Activated effector memory CD4-positive, alpha-beta T cell treated with anti-CD3 and anti-CD28 coated beads, Interleukin-2, amount 50 U/mL, for 16 hours (primary cell): Measurements from ENCODE around the gene PLXNA4.

Source experiments
- DNase-seq: peaks from one replicate; pipeline ENCODE4 v3.0.0-alpha.2; 2020

The PLXNA4 gene

GRCh38 chr7:132498319-132498718 lies 78.0 kb downstream of the PLXNA4 start:
- DNase-seq = no peak

- no peak for DNase-seq
Measured at GRCh38 chr7:132497098-132497497, 79.2 kb downstream of the PLXNA4 start.

GRCh38 chr7:132495936-132496335 lies 80.3 kb downstream of the PLXNA4 start:
- no peak for DNase-seq

- no peak for DNase-seq
Measured at GRCh38 chr7:132494474-132494873, 81.8 kb downstream of the PLXNA4 start.

DNA sequence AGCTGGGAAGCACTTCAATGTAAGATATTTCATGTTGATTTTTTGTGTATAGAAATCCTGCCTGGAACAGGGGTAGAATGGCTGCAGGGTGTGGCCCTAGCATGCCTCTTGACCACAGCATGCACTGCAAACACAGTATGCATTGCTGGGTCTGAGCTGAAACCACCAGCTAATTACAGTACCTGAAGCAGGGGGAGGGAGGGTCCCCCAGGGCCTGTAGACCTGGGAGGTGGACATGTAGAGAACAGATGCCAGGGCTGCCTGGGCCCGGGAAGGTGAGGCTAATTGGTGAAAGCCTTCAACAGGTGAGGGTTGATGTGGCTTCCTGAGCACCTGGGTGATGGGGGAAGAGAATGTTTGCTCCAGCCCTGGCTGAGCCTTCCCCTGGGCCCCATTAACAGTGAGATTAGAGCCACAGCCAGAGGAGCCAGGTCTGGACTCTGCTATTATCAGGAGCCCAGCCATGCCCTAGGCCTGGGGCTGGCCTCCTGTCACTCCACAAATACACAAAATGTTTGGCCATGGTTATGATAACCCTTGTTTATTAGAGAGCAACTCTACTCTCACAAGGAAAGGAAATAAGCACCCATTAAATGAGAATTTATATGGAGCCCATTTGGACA lies 83.3 kb downstream of the PLXNA4 start:
- no peak for DNase-seq

GRCh38 chr7:132491391-132491945 lies 84.8 kb downstream of the PLXNA4 start:
- no peak for DNase-seq

DNA sequence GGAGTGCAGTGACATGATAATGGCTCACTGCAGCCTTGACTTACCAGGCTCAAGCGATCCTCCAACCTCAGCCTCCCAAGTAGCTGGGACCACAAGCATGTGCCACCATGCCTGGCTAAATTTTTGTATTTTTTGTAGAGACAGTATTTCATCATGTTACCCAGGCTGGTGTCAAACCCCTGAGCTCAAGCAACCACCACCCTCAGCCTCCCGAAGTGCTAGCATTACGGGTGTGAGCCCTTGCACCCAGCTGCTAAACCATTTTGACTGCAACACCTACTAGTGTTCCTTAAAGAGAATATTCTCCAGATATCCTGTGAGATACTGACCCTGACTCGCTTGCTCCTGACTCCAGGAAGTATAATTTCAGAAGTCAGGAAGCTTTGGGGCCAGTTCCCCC lies 85.8 kb downstream of the PLXNA4 start:
- DNase-seq = no peak

- no peak for DNase-seq
Measured at GRCh38 chr7:132489776-132490237, 86.5 kb downstream of the PLXNA4 start.

DNA sequence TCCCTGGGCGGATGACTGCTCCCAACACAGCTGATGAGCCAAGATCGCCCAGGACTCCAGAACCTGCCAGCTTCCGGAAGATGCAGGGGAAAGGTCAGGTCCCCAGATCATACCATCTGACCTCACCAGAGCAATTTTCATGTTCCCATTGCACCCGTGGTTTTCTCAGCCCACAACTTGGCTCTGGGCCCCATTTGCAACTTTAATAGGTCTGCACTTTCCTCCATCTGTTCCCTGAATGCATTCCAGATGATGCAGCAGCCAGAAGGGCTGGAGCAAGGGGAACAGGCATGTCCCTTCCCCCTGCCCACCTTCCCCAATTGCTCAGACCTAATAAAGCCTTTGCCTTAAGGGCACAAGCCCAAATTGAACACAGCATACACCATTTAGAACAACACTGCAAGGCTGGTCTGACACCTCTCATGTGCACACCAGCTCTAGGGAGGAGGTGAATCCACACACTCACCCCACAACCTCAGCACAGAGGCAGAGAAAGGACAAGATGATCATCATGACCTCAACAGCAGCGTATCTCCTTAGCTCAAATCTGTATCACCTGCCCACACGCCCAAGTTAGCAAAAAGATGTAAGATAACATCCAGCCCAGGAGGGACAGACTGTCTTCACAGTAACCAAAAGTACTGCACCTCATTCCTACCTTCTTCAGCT lies 87.5 kb downstream of the PLXNA4 start:
- DNase-seq = no peak

- no peak for DNase-seq
Measured at GRCh38 chr7:132486274-132486610, 90.0 kb downstream of the PLXNA4 start.

DNA sequence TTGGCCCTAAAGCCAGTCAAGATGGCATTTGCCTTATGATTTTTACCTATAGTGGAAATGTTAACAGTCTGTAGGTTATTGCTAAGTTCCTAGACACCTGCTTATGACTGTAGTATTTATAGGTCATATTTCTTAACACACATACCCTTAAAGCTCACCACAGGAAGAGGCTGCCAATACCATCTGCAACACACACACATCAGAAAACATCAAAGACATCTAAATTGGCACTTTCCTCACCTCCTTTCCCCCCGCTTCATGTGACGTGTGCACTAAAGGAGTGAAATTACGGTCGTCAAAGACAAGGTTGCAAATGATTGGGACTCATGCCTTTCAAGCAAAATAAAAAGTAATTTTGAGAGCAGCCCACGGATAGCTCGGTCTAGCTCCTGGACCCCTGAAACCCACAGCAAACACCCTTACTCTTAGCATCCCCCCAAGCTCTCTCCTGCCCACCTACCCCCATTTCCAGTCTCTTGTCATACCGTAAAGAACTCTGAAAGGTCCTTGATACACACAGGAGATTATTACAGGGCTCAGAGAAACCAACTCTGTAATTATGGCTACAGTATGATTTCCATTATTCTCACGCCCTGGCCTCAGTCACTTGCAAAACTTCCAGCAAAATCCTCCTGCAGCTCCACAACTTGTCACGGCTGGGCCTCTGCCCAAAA lies 90.5 kb downstream of the PLXNA4 start:
- DNase-seq = no peak

- DNase-seq = no peak
Measured at GRCh38 chr7:132485136-132485535, 91.1 kb downstream of the PLXNA4 start.

GRCh38 chr7:132482866-132483265 lies 93.4 kb downstream of the PLXNA4 start:
- DNase-seq = no peak

DNA sequence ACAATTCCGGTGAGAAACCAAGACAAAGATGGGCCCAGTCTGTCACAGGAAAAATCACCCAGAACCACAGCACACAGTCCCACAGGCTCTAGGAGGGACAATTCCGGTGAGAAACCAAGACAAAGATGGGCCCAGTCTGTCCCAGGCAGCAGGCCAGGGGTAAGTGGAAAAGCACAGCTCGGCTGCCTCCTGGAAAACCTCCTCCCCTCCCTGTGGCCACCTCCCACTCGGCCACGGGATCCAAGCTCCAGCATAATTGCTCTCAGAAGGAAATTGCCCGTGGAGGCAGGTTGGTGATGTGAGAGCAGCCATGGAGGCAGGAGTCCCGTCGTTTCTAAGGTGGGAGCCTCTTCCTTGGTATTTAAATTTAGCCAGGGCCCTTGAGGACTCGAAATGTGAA lies 95.7 kb downstream of the PLXNA4 start:
- DNase-seq = no peak

GRCh38 chr7:132476541-132476940 lies 99.7 kb downstream of the PLXNA4 start:
- no peak for DNase-seq

GRCh38 chr7:132475669-132476116 lies 100.6 kb downstream of the PLXNA4 start:
- no peak for DNase-seq

DNA sequence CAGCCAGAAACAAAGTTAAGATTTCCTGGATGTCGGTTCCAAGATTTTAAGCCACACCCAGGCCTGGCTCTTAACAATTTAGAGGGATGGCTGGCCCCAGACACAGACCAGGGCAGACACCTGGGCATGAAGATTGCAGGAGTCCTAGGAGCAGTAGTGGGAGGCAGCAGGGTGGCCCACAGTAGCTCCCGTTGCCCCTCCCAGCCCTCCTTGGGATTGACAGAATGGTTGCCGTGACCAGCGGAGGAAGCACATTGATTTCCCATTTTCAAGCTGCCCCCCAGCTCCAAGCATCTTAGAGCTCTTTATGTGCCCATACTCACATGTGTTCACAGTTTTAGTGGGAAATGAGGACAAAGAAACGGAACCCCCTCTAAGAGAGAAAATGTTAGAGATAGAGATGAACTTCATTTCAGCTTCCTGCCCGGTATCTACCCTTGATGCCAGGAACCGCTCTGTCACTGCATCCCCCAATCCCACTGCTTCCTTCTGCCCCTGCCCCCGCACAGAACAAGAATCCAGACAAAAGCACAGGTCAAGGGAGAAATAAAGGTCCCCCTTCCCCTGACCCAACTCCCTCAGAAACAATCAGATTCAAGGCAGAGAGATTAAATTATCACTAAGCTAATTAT lies 101.1 kb downstream of the PLXNA4 start:
- DNase-seq = no peak

DNA sequence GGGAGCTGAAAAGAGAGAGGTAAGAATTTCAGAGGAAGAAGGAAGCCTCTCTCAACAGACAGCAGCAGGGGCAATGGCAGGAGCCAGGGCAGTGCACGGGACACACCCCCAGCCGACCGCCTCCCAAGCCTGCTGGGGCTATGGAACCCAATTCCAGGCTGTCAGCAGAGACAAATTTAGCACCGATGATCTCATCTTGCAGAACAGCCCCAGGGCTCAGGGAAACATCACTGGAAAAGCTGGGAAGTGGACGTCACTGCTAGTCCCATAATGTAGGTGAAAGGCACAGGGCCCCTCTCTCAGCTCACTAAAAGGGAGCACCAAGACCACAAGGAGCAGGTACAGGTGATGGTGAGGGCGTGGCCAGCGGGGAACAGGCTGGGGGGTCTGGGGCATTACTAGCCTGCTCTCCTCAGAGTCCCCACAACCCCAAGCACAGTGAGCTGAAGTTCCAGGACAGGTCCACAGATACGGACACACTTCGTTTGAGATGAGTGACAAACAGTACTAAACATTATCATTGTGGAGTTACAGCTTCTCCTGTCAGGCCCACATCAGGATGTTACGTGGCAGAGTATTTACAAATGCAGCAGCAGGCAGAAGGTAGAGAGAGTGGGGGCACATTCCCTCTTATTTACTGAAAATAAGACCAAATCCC lies 103.7 kb downstream of the PLXNA4 start:
- DNase-seq = no peak

DNA sequence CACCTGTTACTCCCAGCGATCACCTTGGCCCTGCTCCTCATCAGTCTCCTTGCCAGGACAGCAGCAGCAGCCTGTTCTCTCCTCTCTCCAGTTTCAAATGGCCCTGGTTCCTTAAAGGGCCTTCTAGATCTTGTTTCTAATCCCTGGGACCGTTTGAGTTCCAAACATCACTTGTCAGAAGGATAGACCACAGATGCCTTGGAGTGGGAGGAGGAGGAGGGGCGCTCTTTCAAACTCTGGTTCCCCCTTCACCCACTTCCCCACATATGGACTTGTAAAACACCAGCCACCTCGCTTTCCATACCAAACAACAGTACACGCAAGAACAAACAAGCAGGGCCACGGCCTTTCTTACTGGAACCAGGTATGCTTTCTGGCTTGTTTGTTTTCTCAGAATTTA lies 104.8 kb downstream of the PLXNA4 start:
- no peak for DNase-seq

DNA sequence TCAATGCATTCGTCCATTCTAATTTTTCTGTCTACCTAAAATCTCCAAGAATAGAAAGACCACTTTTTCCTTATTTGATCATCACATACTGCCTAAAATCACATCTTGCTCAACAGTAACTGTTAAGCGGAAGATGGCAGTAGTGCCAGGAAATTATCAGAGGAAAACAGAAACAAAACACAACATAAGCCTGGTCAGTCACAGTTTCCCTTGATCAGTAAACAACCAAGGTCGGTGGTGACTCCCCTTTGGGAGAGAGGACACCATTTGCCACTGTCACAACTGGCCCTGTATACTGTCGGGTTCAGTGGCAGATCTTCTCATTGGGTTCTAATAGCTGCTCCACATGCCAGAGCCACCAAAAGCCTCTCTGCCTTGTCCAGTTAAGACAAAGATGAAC lies 106.6 kb downstream of the PLXNA4 start:
- no peak for DNase-seq

- DNase-seq = no peak
Measured at GRCh38 chr7:132469264-132469663, 107.0 kb downstream of the PLXNA4 start.

- no peak for DNase-seq
Measured at GRCh38 chr7:132466367-132466766, 109.9 kb downstream of the PLXNA4 start.

DNA sequence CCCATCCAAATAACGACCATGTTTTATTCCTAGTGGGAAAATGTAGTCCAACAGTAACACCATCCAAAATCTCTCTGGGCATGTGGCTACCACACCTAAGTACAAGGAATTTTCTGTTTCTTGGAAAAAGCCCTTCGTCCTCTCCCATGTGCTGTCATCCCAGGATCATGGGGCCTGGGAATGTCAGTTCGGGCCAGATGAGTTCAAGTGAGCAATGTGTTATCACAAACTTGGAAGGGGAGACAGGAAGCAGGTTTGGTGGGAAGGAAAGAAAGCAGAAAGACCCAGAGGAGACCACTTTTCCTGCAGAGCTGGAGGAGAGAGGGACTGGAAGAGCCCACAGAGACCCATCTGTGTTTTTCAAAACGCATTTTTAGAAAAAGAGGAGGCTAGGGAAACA lies 110.8 kb downstream of the PLXNA4 start:
- DNase-seq = no peak
